Muscle of leg (tissue), 11 donors: Measurements from ENCODE around the gene ST3GAL3. TPM values are rescaled to one million over a fixed set of nuclear protein-coding genes. Genes with fewer than 3 reads are reported as not detected.
"Not testable (repeated sequence)": the region's sequence is repeated elsewhere in the genome, so short reads cannot be mapped to it uniquely, and the experiment has no call there.

ENCODE experiments used
- DNase-seq: peaks from one replicate; pipeline ENCODE4 v3.0.0; 2013
- H3K27ac ChIP-seq: one replicate; pipeline ENCODE4 v1.5.1; 2013; ENCODE audit warnings: mild to moderate bottlenecking, low read length, control low read depth
- H3K27me3 ChIP-seq: one replicate; pipeline ENCODE4 v1.6.1; 2013; ENCODE audit warnings: low read length; ENCODE audit not compliant: control insufficient read depth, insufficient read depth
- H3K36me3 ChIP-seq: one replicate; pipeline ENCODE4 v1.6.1; 2013; ENCODE audit warnings: low read length; ENCODE audit not compliant: control insufficient read depth, insufficient read depth
- H3K4me1 ChIP-seq: one replicate; pipeline ENCODE4 v1.6.1; 2013; ENCODE audit warnings: low read length; ENCODE audit not compliant: control insufficient read depth, insufficient read depth
- H3K4me3 ChIP-seq: one replicate; pipeline ENCODE4 v1.5.1; 2013; ENCODE audit warnings: low read length, control low read depth
- H3K9me3 ChIP-seq: replicated peaks from 2 replicates; pipeline ENCODE4 v1.6.1; 2013; ENCODE audit warnings: low read depth, low read length; ENCODE audit not compliant: control insufficient read depth
- WGBS: methylation state at CpG from one replicate; pipeline ENCODE4 v1.1.5; 2013; ENCODE audit warnings: missing lambda C conversion rate; ENCODE audit not compliant: insufficient coverage; 5-methylcytosine and 5-hydroxymethylcytosine counted together
- polyA plus RNA-seq, 8 donors: library from polyadenylated mRNA; unstranded; fragments of 120-200 nt; gene quantifications; one replicate each; pipeline versions ENCODE4 v1.2.1 to v1.2.3, GENCODE V29; 2013; ENCODE audit warnings: inconsistent platforms in 1 of 8, low replicate concordance in 1 of 8; ENCODE audit not compliant: insufficient read length in 8 of 8, insufficient read depth in 1 of 8
- total RNA-seq: library from RNA; stranded (reverse); fragments of 120-200 nt; gene quantifications from one replicate; pipeline ENCODE4 v1.2.4, GENCODE V29; 2013

The ST3GAL3 gene
- total and polyA plus RNA-seq, 9 donors: 21.5 to 34.9 (median 32.6) TPM

DNA sequence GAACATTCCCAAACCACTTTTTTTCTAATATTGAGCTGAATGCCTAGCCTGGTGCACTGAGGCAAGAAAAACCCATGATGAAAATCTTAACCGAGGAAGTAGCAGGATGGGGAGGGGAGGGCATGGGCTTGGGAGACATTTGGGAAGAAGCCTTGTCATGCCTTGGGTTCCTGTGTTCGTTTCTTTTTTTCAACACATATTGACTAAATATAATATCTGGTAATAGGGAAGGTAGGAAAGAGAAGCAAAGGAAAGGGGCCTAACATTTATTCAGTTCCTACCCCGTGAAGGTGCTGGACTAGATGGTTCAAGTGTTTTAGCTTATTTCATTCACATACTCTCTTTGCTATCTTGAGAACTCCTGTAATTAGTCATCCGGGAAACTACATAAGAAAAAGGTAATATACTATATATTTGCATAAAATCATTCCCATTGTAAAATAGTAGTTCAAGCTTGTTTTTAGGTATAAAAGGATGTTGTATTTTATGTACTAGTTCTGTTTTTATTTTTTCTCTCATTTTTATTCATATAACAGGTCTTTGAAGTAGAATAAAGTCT lies 62.1 kb downstream of the ST3GAL3 start:
- Histone ChIP-seq H3K4me1 (peaks cover 10% of the 10 kb centered on the region), H3K9me3 (no peaks in the 10 kb centered on the region), H3K27me3 (no peaks in the 10 kb centered on the region), H3K27ac (no peak overlapping the region), H3K4me3 (no peak overlapping the region), H3K36me3 (no peaks in the 10 kb centered on the region)
- no CpG with 5 or more reads among the region's 4 CpGs for WGBS
- no peak for DNase-seq

- no peak overlapping the region for H3K27ac ChIP-seq
- H3K9me3 ChIP-seq: no peaks in the 10 kb centered on the region
- H3K27me3 ChIP-seq: no peaks in the 10 kb centered on the region
- no peak for DNase-seq
- H3K4me3 ChIP-seq: no peak overlapping the region
- WGBS: no CpG with 5 or more reads among the region's 2 CpGs
- peaks cover 6% of the 10 kb centered on the region for H3K4me1 ChIP-seq
- H3K36me3 ChIP-seq: no peaks in the 10 kb centered on the region
Observed at GRCh38 chr1:43770111-43770510, 62.8 kb downstream of the ST3GAL3 start.

DNA sequence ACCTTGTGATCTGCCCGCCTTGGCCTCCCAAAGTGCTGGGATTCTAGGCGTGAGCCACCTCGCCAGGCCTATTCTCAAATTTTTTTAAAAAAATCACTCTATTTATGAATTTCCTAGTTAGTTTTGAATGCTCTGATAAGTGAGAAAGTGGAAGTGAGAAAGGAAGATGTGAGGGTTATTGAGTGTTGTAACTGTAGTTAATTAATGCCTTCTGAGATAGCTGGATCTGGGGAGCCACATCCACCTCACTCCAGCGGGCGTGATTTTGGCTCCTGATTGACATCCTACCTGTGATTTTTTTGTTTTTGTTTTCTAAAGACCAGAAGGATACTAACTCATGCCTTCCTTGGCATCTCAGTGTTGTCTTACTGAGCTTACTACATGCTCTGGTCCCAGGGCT lies 65.6 kb downstream of the ST3GAL3 start:
- no CpG with 5 or more reads among the region's 5 CpGs for WGBS
- Histone ChIP-seq H3K27me3 (no peaks in the 10 kb centered on the region), H3K4me1 (no peaks in the 10 kb centered on the region), H3K4me3 (no peak overlapping the region), H3K27ac (no peak overlapping the region), H3K9me3 (peaks cover 4% of the 10 kb centered on the region), H3K36me3 (no peaks in the 10 kb centered on the region)
- no peak for DNase-seq

DNA sequence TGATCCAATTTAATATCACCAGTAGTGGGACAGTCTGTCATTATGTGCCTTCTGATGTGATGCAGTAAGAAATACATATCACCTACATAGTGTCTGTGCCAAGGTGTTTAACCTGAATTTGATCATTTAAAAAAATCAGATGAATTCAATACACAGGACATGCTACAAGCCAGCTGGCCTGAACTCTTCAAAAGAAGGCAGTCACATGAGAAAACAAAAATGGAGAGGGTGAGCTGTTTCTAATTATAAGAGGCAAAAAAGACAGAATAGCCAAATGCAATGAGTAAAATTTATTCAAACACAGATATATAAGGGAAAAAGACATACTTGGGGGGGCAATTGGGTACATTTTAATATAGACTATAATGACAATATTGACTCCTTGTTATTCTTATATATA lies 66.5 kb downstream of the ST3GAL3 start:
- Histone ChIP-seq H3K27me3 (no peaks in the 10 kb centered on the region), H3K9me3 (peaks cover 4% of the 10 kb centered on the region), H3K4me3 (no peak overlapping the region), H3K36me3 (no peaks in the 10 kb centered on the region), H3K27ac (no peak overlapping the region), H3K4me1 (no peaks in the 10 kb centered on the region)
- DNase-seq: no peak

DNA sequence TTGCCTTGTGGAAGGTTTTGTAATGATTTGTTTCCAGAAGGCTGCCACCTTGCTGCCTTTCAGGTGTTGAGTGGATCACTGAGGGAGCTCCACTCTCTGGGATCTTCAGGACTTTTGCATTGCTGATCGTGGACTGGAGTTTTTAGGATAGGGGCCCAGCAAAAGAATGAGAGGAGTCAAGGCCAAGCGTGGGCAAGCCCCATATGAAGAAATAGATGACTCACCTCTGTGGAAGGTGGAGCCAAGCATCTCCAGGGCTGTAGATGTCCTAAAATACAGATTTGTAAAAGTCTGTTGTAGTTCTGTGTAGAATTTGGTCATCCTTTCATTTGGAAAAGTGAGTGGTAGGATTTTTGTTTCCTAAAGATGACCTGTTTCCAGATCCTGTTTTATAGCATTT lies 67.0 kb downstream of the ST3GAL3 start:
- Histone ChIP-seq H3K27ac (no peak overlapping the region), H3K4me3 (no peak overlapping the region), H3K9me3 (peaks cover 4% of the 10 kb centered on the region), H3K27me3 (no peaks in the 10 kb centered on the region), H3K36me3 (no peaks in the 10 kb centered on the region), H3K4me1 (no peaks in the 10 kb centered on the region)
- DNase-seq: no peak
- 67% methylated on average over 2 of the region's 2 CpGs for WGBS

- Histone ChIP-seq H3K4me3 (no peak overlapping the region), H3K9me3 (peaks cover 6% of the 10 kb centered on the region), H3K27me3 (no peaks in the 10 kb centered on the region), H3K4me1 (no peaks in the 10 kb centered on the region), H3K27ac (no peak overlapping the region), H3K36me3 (no peaks in the 10 kb centered on the region)
- peak; percentile 43 for DNase-seq
- 92% methylated on average over 1 of the region's 4 CpGs for WGBS
Observed at GRCh38 chr1:43776043-43776761, 68.9 kb downstream of the ST3GAL3 start.

DNA sequence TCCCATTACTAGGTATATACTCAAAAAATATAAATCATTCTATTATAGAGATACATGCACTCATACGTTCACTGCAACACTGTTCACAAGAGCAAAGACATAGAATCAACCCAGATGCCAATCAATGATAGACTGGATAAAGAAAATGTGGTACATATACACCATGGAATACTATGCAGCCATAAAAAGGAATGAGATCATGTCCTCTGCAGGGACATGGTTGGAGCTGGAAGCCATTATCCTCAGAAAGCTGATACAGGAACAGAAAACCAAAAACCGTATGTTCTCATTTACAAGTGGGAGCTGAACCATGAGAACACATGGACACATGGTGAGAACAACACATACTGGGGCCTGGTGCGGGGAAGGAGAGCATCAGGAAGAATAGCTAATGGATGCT lies 70.6 kb downstream of the ST3GAL3 start:
- not testable (repeated sequence) for DNase-seq, H3K4me3 ChIP-seq, H3K4me1 ChIP-seq, H3K27me3 ChIP-seq, H3K36me3 ChIP-seq, H3K27ac ChIP-seq, H3K9me3 ChIP-seq
- WGBS: 100% methylated on average over 1 of the region's 3 CpGs

DNA sequence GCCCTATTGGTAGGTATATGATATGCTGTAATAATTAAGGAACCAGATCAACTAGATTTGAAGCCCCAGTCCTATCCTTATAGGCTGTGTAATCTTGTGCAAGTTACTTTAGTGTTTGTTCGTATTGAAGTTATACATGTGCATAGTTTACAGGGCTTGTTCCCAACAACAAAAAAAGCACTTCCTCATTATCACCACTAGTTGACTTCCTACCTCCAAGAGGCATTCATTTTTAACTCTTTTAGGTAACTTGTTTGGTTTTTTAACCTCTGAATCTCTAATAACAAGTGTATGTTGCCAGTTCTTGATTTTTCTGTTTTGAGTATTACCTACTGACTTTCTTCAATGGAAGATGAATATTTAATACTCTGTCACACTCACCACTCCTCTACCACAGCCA lies 71.9 kb downstream of the ST3GAL3 start:
- DNase-seq: no peak
- Histone ChIP-seq H3K9me3 (peaks cover 6% of the 10 kb centered on the region), H3K27ac (no peak overlapping the region), H3K4me3 (no peak overlapping the region), H3K36me3 (no peaks in the 10 kb centered on the region), H3K27me3 (no peaks in the 10 kb centered on the region), H3K4me1 (peaks cover 2% of the 10 kb centered on the region)
- WGBS: no CpG with 5 or more reads among the region's 1 CpG

GRCh38 chr1:43779805-43780403 lies 72.6 kb downstream of the ST3GAL3 start:
- H3K27me3 ChIP-seq: no peaks in the 10 kb centered on the region
- peaks cover 6% of the 10 kb centered on the region for H3K9me3 ChIP-seq
- H3K4me3 ChIP-seq: no peak overlapping the region
- DNase-seq: no peak
- WGBS: no CpG with 5 or more reads among the region's 1 CpG
- H3K27ac ChIP-seq: no peak overlapping the region
- H3K36me3 ChIP-seq: no peaks in the 10 kb centered on the region
- peaks cover 2% of the 10 kb centered on the region for H3K4me1 ChIP-seq

DNA sequence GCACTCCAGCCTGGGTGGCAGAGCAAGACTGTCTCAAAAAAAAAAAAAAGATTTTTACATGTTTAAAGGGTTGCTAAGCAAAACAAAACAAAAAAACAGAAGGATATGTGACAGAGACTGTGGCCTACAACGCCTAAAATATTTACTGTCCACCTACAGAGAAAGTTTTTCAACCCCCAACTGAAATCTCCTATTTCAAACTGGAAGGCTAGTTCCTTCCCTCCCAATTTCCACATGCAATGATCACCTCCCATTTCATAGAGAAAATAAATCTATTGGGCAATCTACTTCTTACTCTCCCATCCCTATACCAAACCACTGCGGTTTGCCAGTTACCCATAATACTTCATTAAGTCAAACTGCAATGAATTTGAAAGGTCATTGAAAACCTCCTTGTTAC lies 74.2 kb downstream of the ST3GAL3 start:
- Histone ChIP-seq H3K36me3 (no peaks in the 10 kb centered on the region), H3K27ac (peak overlapping the region; percentile 17), H3K4me1 (peaks cover 5% of the 10 kb centered on the region), H3K4me3 (no peak overlapping the region), H3K27me3 (no peaks in the 10 kb centered on the region), H3K9me3 (peaks cover 6% of the 10 kb centered on the region)
- peak; percentile 79 for DNase-seq
- WGBS: 67% methylated on average over 1 of the region's 2 CpGs
